Body of pancreas (tissue), 4 donors: ENCODE results near the gene ANKRD30B. TPM values are rescaled to one million over a fixed set of nuclear protein-coding genes. Genes with fewer than 3 reads are reported as not detected.
"Not testable (repeated sequence)": the region's sequence is repeated elsewhere in the genome, so short reads cannot be mapped to it uniquely, and the experiment has no call there.

Experiments
- ATAC-seq: fragments of 150-250 bp; one replicate; pipeline ENCODE4 v1.9.1; 2016
- DNase-seq, 4 donors: peaks; one replicate each; pipeline ENCODE4 v3.0.0-alpha.2; 2019
- H3K27ac ChIP-seq, 4 donors: fragments of 200-600 bp; sonication (generic); 1 replicate in 3 of 4; 2 replicates in 1 of 4; pipeline versions ENCODE4 v1.5.1 to v1.6.1; 2016 to 2019; ENCODE audit warnings: mild to moderate bottlenecking in 1 of 4, mixed read lengths in 1 of 4, moderate library complexity in 1 of 4
- H3K27me3 ChIP-seq, 2 donors: fragments of 200-600 bp; sonication (generic); one replicate each; pipeline ENCODE4 v1.6.0; 2016; ENCODE audit warnings: mild to moderate bottlenecking in 1 of 2
- H3K36me3 ChIP-seq, 2 donors: fragments of 200-600 bp; sonication (generic); replicated peaks in 1 of 2; 2 replicates each; pipeline ENCODE4 v1.5.1; 2016; ENCODE audit warnings: low read depth in 2 of 2; ENCODE audit not compliant: insufficient read depth in 1 of 2
- H3K4me1 ChIP-seq: fragments of 200-600 bp; sonication (generic); one replicate; pipeline ENCODE4 v1.6.0; 2016
- H3K4me3 ChIP-seq, 2 donors: fragments of 200-600 bp; sonication (generic); 1 replicate in 1 of 2; 2 replicates in 1 of 2; pipeline ENCODE4 v1.5.1; 2016 to 2019
- H3K9me3 ChIP-seq, 3 donors: fragments of 200-600 bp; sonication (generic); 1 replicate in 2 of 3; 2 replicates in 1 of 3; pipeline ENCODE4 v1.5.1; 2016
- CTCF ChIP-seq, 7 experiments: fragments of 450-650 bp in 4 of 7; fragments of 200-600 bp in 3 of 7; sonication (generic) in 3 of 7; IDR thresholded peaks; one replicate each; pipeline ENCODE4 v1.5.1; 2016 to 2019; ENCODE audit warnings: antibody characterized with exemption in 7 of 7
- POLR2A ChIP-seq, 3 donors: fragments of 450-650 bp; IDR thresholded peaks; one replicate each; pipeline ENCODE4 v1.6.1; 2016; ENCODE audit warnings: antibody characterized with exemption in 3 of 3, mild to moderate bottlenecking in 2 of 3
- WGBS, 2 donors: methylation state at CpG; one replicate each; pipeline ENCODE4 v1.1.5; 2017; 5-methylcytosine and 5-hydroxymethylcytosine counted together
- intact Hi-C: fragments of 100-400 bp; cut with DNase I; formaldehyde crosslinking; loops from one replicate; pipeline ENCODE4 v1.15.1; 2023
- total RNA-seq, 2 donors: library from RNA; depleted of rRNA; stranded (reverse); fragments of >200 nt; gene quantifications; one replicate each; pipeline ENCODE4 v1.1.0, GENCODE V29; 2016

The ANKRD30B gene
- total RNA-seq, 2 donors from 2014 or later: 0.26 to 5.9 TPM

GRCh38 chr18:14776801-14777200 lies 28.8 kb downstream of the ANKRD30B start:
- no peaks in the 10 kb centered on the region for H3K27me3 ChIP-seq
- ATAC-seq (no peak), DNase-seq (no peak)
- WGBS, 2 donors: 47 to 50% methylated on average over 2 of the region's 2 CpGs
- no peak overlapping the region for H3K27ac ChIP-seq
- TF ChIP-seq POLR2A (IDR thresholded peaks at IDR 0.05) (no peak), CTCF (IDR thresholded peaks at IDR 0.05) (no peak)
- no peaks in the 10 kb centered on the region for H3K4me1 ChIP-seq
- intact Hi-C loops: no loop called here
- H3K9me3 ChIP-seq: no peaks in the 10 kb centered on the region
- no peak overlapping the region for H3K4me3 ChIP-seq
- H3K36me3 ChIP-seq: no peaks in the 10 kb centered on the region

GRCh38 chr18:14781671-14782070 lies 33.7 kb downstream of the ANKRD30B start:
- Histone ChIP-seq H3K9me3 (no peaks in the 10 kb centered on the region), H3K4me3 (no peak overlapping the region), H3K4me1 (no peaks in the 10 kb centered on the region), H3K36me3 (no peaks in the 10 kb centered on the region), H3K27ac (no peak overlapping the region), H3K27me3 (no peaks in the 10 kb centered on the region)
- TF ChIP-seq POLR2A (IDR thresholded peaks at IDR 0.05) (no peak), CTCF (IDR thresholded peaks at IDR 0.05) (no peak)
- intact Hi-C loops: no loop called here
- 39 to 56% methylated on average over 3 of the region's 3 CpGs for WGBS, 2 donors
- DNase-seq (no peak), ATAC-seq (no peak)

GRCh38 chr18:14784133-14784532 lies 36.2 kb downstream of the ANKRD30B start:
- Histone ChIP-seq H3K4me1 (no peaks in the 10 kb centered on the region), H3K27ac (no peak overlapping the region), H3K4me3 (no peak overlapping the region), H3K36me3 (no peaks in the 10 kb centered on the region), H3K27me3 (no peaks in the 10 kb centered on the region), H3K9me3 (no peaks in the 10 kb centered on the region)
- DNase-seq: no peak
- 36 to 37% methylated on average over 2 of the region's 2 CpGs for WGBS, 2 donors
- intact Hi-C loops: no loop called here
- TF ChIP-seq CTCF (IDR thresholded peaks at IDR 0.05): no peak
- no peak for TF ChIP-seq POLR2A (IDR thresholded peaks at IDR 0.05)
- no peak for ATAC-seq

- WGBS, 2 donors: 65 to 69% methylated on average over 3 of the region's 3 CpGs
- ATAC-seq, H3K4me1 ChIP-seq, intact Hi-C loops, DNase-seq, H3K9me3 ChIP-seq, H3K4me3 ChIP-seq, H3K27ac ChIP-seq, H3K27me3 ChIP-seq, H3K36me3 ChIP-seq: not testable (repeated sequence)
These were observed 48.9 kb downstream of the ANKRD30B start for GRCh38 chr18:14796876-14797275.

GRCh38 chr18:14797969-14798764 lies 50.2 kb downstream of the ANKRD30B start:
- not testable (repeated sequence) for DNase-seq, H3K27ac ChIP-seq

GRCh38 chr18:14811081-14811480 lies 63.1 kb downstream of the ANKRD30B start:
- ATAC-seq, H3K27ac ChIP-seq, H3K4me1 ChIP-seq, DNase-seq, H3K4me3 ChIP-seq, H3K9me3 ChIP-seq, intact Hi-C loops, H3K36me3 ChIP-seq, H3K27me3 ChIP-seq: not testable (repeated sequence)
- 70 to 77% methylated on average over 12 to 13 of the region's 13 CpGs for WGBS, 2 donors

More at GRCh38 chr18:14797969-14798764, 50.2 kb downstream of the ANKRD30B start:
- H3K36me3 ChIP-seq, ATAC-seq, H3K4me1 ChIP-seq, H3K4me3 ChIP-seq, H3K27me3 ChIP-seq, H3K9me3 ChIP-seq, intact Hi-C loops: not testable (repeated sequence)
- WGBS, 2 donors: 60 to 79% methylated on average over 12 of the region's 12 CpGs

GRCh38 chr18:14826972-14827632 lies 79.1 kb downstream of the ANKRD30B start:
- ATAC-seq, H3K36me3 ChIP-seq, intact Hi-C loops, H3K27me3 ChIP-seq, H3K27ac ChIP-seq, H3K9me3 ChIP-seq, DNase-seq, H3K4me1 ChIP-seq, H3K4me3 ChIP-seq: not testable (repeated sequence)
- 25 to 49% methylated on average over 2 of the region's 2 CpGs for WGBS, 2 donors

- H3K36me3 ChIP-seq, H3K27me3 ChIP-seq, H3K4me1 ChIP-seq, DNase-seq, H3K4me3 ChIP-seq, H3K27ac ChIP-seq, intact Hi-C loops, ATAC-seq, H3K9me3 ChIP-seq: not testable (repeated sequence)
- 67 to 75% methylated on average over 2 of the region's 2 CpGs for WGBS, 2 donors
These were observed 93.6 kb downstream of the ANKRD30B start for GRCh38 chr18:14841607-14842006.

GRCh38 chr18:14851533-14851932 lies 103.6 kb downstream of the ANKRD30B start:
- H3K27me3 ChIP-seq, H3K4me3 ChIP-seq, ATAC-seq, intact Hi-C loops, H3K36me3 ChIP-seq, H3K27ac ChIP-seq, DNase-seq, H3K4me1 ChIP-seq, H3K9me3 ChIP-seq: not testable (repeated sequence)
- 17 to 51% methylated on average over 2 of the region's 2 CpGs for WGBS, 2 donors
